Prostate gland (tissue), 2 donors: Measurements from ENCODE around the gene ISCU. TPM values are rescaled to one million over a fixed set of nuclear protein-coding genes. Genes with fewer than 3 reads are reported as not detected.

ENCODE experiments used
- DNase-seq: peaks from one replicate; pipeline ENCODE4 v3.0.0-alpha.2; 2019; ENCODE audit warnings: low spot score
- H3K27ac ChIP-seq, 2 donors: fragments of 200-600 bp; sonication (generic); 2 replicates each; pipeline ENCODE4 v1.5.1; 2017 to 2019
- H3K27me3 ChIP-seq: fragments of 200-600 bp; sonication (generic); replicated peaks from 2 replicates; pipeline ENCODE4 v1.5.1; 2019; ENCODE audit not compliant: insufficient read depth
- H3K36me3 ChIP-seq, 2 donors: fragments of 200-600 bp; sonication (generic); 1 replicate in 1 of 2; 2 replicates in 1 of 2; pipeline versions ENCODE4 v1.5.1 to v1.8.1; 2017 to 2019
- H3K4me1 ChIP-seq: fragments of 200-600 bp; sonication (generic); replicated peaks from 2 replicates; pipeline ENCODE4 v1.5.1; 2019
- H3K4me3 ChIP-seq, 2 donors: fragments of 200-600 bp; sonication (generic); 2 replicates each; pipeline ENCODE4 v1.5.1; 2017 to 2019
- H3K9me3 ChIP-seq: fragments of 200-600 bp; sonication (generic); 2 replicates; pipeline ENCODE4 v1.5.1; 2017
- POLR2A ChIP-seq: fragments of 450-650 bp; IDR thresholded peaks from one replicate; pipeline ENCODE4 v1.6.1; 2016; ENCODE audit warnings: antibody characterized with exemption, mild to moderate bottlenecking
- POLR2AphosphoS5 ChIP-seq: sonication (generic); formaldehyde crosslinking; IDR thresholded peaks from one replicate; pipeline ENCODE4 v1.6.1; 2017; ENCODE audit warnings: antibody characterized with exemption
- WGBS: methylation state at CpG from one replicate; pipeline ENCODE4 v1.1.5; 2018; 5-methylcytosine and 5-hydroxymethylcytosine counted together
- intact Hi-C: fragments of 100-400 bp; cut with DNase I; formaldehyde crosslinking; loops from one replicate; pipeline ENCODE4 v1.14.2; 2022
- total RNA-seq, 2 donors: library from RNA; depleted of rRNA; stranded (reverse); fragments of >200 nt; gene quantifications; one replicate each; pipeline ENCODE4 v1.1.0, GENCODE V29; 2016
- TF ChIP-seq, protein P1 (sequence below), 4 experiments: fragments of 200-600 bp in 2 of 4; fragments of 450-650 bp in 2 of 4; sonication (generic) in 2 of 4; IDR thresholded peaks; 1 replicate in 3 of 4; 2 replicates in 1 of 4; pipeline ENCODE4 v1.5.1; 2016 to 2019; ENCODE audit warnings: antibody characterized with exemption in 4 of 4, mild to moderate bottlenecking in 2 of 4, moderate library complexity in 2 of 4

ISCU gene
- total RNA-seq, 2 donors from 2014 or later, result 170 to 203 TPM

GRCh38 chr12:108606492-108606891 is 44.1 kb downstream of the ISCU start:
- Histone ChIP-seq H3K36me3 (no peaks in the 10 kb centered on the region), H3K9me3 (no peaks in the 10 kb centered on the region), H3K27me3 (no peaks in the 10 kb centered on the region), H3K4me3 (no peak overlapping the region), H3K4me1 (no peaks in the 10 kb centered on the region), H3K27ac (no peak overlapping the region)
- DNase-seq, result no peak
- TF ChIP-seq POLR2A, result no peak
- TF ChIP-seq, protein P1, sequence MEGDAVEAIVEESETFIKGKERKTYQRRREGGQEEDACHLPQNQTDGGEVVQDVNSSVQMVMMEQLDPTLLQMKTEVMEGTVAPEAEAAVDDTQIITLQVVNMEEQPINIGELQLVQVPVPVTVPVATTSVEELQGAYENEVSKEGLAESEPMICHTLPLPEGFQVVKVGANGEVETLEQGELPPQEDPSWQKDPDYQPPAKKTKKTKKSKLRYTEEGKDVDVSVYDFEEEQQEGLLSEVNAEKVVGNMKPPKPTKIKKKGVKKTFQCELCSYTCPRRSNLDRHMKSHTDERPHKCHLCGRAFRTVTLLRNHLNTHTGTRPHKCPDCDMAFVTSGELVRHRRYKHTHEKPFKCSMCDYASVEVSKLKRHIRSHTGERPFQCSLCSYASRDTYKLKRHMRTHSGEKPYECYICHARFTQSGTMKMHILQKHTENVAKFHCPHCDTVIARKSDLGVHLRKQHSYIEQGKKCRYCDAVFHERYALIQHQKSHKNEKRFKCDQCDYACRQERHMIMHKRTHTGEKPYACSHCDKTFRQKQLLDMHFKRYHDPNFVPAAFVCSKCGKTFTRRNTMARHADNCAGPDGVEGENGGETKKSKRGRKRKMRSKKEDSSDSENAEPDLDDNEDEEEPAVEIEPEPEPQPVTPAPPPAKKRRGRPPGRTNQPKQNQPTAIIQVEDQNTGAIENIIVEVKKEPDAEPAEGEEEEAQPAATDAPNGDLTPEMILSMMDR (IDR thresholded peaks at IDR 0.05), result no peak
- no peak for TF ChIP-seq POLR2AphosphoS5
- intact Hi-C loops, result no loop called here
- 85% methylated on average over 9 of the region's 9 CpGs for WGBS

DNA sequence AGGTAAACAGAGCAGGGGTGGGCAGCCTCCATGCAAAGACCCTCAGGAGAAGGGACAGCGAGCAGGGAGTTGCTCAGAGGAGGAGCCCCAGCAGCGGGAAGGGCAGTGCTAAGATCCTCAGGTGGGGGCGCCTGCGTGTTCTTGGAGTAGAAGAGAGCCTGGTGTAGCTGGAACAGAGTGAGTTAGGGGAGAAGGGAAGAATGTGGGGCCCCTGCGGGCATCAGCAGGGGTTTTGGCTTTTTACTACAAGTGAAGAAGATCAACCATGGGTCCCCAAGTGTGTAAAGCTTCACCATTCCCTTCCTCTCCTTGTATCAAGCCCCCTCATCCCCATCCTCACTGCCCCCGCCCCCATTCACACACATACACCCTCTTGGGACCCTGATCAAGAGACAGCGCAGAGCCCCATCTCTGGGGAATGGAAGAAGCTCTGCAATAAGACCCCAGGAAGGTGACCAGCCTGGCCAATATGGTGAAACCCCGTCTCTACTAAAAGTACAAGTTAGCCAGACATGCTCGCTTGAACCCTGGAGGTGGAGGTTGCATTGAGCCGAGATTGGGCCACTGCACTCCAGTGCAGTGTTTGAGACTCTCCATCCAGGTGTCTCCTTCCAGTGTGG is 45.7 kb downstream of the ISCU start:
- H3K9me3 ChIP-seq, result no peaks in the 10 kb centered on the region
- DNase-seq, result no peak
- TF ChIP-seq, protein P1 (IDR thresholded peaks at IDR 0.05), result no peak
- TF ChIP-seq POLR2AphosphoS5 (no peak), POLR2A (no peak)
- no peak overlapping the region for H3K27ac ChIP-seq
- 89% methylated on average over 10 of the region's 10 CpGs for WGBS
- intact Hi-C loops, result no loop called here
- no peak overlapping the region for H3K4me3 ChIP-seq
- no peaks in the 10 kb centered on the region for H3K27me3 ChIP-seq
- H3K36me3 ChIP-seq, result no peaks in the 10 kb centered on the region
- no peaks in the 10 kb centered on the region for H3K4me1 ChIP-seq

DNA sequence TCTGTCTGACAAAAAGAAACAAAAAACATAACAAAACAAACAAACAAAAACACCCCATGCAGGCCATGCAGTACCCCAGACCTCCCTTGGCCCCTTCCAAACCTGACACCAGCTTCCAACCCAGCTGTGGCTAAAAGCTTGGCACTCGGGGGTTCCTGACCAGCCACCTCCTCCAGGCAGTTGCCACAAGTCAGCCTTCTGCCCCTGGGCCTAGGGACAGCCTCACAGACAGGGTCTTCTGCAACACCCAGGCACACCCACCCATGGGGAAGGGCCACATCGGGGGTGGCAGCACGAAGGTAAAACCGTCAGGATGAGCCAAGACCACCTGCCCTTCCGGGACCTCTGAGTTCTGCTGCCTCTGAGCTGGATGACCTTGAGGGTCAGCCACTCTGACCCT is 46.2 kb downstream of the ISCU start:
- WGBS, result 80% methylated on average over 5 of the region's 5 CpGs
- Histone ChIP-seq H3K27ac (no peak overlapping the region), H3K27me3 (no peaks in the 10 kb centered on the region), H3K4me3 (no peak overlapping the region), H3K9me3 (no peaks in the 10 kb centered on the region), H3K36me3 (no peaks in the 10 kb centered on the region), H3K4me1 (no peaks in the 10 kb centered on the region)
- no peak for DNase-seq
- TF ChIP-seq, protein P1 (IDR thresholded peaks at IDR 0.05), result no peak
- TF ChIP-seq POLR2A, result no peak
- TF ChIP-seq POLR2AphosphoS5, result no peak
- intact Hi-C loops, result no loop called here

- H3K4me3 ChIP-seq, result no peak overlapping the region
- H3K4me1 ChIP-seq, result no peaks in the 10 kb centered on the region
- no peak for DNase-seq
- no peaks in the 10 kb centered on the region for H3K27me3 ChIP-seq
- WGBS, result 34% methylated on average over 17 of the region's 21 CpGs
- intact Hi-C loops, result no loop called here
- H3K27ac ChIP-seq, result no peak overlapping the region
- no peaks in the 10 kb centered on the region for H3K9me3 ChIP-seq
- no peaks in the 10 kb centered on the region for H3K36me3 ChIP-seq
- peak; percentile 16 for TF ChIP-seq POLR2AphosphoS5
- TF ChIP-seq, protein P1 (IDR thresholded peaks at IDR 0.05), result no peak
Measured at GRCh38 chr12:108609537-108610335, 47.3 kb downstream of the ISCU start.
